SH-SY5Y (cell line): ENCODE results near the gene WSB1.

ENCODE experiments used
- GATA2 ChIP-seq: IDR thresholded peaks from 2 replicates; pipeline ENCODE4 v1.6.1; 2011; ENCODE audit warnings: mild to moderate bottlenecking, low read depth, low read length
- GATA3 ChIP-seq: IDR thresholded peaks from 2 replicates; pipeline ENCODE4 v1.6.1; 2011; ENCODE audit warnings: low read depth, mild to moderate bottlenecking, low read length, moderate library complexity

DNA sequence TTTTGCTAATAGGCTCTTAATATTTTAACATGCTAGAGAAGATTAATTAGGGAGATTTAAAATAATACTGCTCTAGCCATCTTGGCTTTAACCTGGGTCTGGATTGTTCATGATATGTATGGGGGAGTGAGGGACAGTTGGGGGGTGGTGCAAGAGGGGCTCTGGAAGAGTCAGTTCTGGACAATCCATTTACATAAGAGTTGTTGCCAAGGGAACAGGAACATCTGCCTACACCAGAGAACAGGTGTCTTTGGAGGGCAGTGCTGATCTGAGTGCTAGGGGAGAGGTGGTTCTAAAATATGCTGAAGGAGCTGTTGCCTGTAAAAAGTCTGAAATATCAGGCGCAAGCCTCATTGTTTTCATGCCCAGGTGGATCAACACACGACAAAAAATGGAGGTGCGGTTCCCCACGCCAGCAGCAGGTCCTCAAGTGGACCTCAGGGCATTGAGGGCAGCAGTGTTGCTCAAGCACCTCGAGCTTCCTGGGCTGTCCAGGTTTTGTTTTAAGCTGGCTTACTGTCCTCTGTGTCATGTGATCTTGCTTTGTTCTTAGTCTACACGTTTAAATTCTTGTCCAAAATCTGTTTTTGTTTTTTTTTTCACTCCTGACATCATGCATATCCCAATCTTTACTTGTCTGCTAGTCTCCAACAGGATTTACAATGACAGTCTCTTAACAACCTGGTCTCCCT lies 25.4 kb upstream of the WSB1 start:
- TF ChIP-seq GATA2 (no peak), GATA3 (no peak)
